K562 (cell line): ENCODE measurements around the gene AMZ1.

Source experiments
- CHD1 ChIP-seq: fragments of 200-600 bp; sonication (generic); IDR thresholded peaks from one replicate; pipeline ENCODE4 v1.6.1; 2012; ENCODE audit warnings: mild to moderate bottlenecking, moderate library complexity, low read length, inconsistent platforms
- CREM ChIP-seq: IDR thresholded peaks from 2 replicates; pipeline ENCODE4 v1.6.1; 2014; ENCODE audit warnings: antibody characterized with exemption, low read depth
- FOS ChIP-seq: IDR thresholded peaks from 3 replicates; pipeline ENCODE4 v1.6.1; 2011; ENCODE audit not compliant: insufficient read length; ENCODE audit errors: extremely low read depth
- FOXA1 ChIP-seq: fragments of 450-650 bp; IDR thresholded peaks from 2 replicates; pipeline ENCODE4 v1.6.1; 2016; ENCODE audit warnings: mild to moderate bottlenecking, borderline replicate concordance
- MXD1 ChIP-seq: fragments of 250-450 bp; sonication (Bioruptor Pico); IDR thresholded peaks from 2 replicates; pipeline ENCODE4 v1.8.0; 2021; ENCODE audit warnings: borderline replicate concordance, mild to moderate bottlenecking, moderate library complexity; ENCODE audit not compliant: poor library complexity, severe bottlenecking
- PCBP1 ChIP-seq: fragments of 200-400 bp; formaldehyde crosslinking; IDR thresholded peaks from 2 replicates; pipeline ENCODE4 v1.6.1; 2018; ENCODE audit warnings: mild to moderate bottlenecking, low read depth, low read length; ENCODE audit not compliant: poor library complexity, severe bottlenecking
- PHF8 ChIP-seq: fragments of 200-600 bp; sonication (generic); IDR thresholded peaks from 2 replicates; pipeline ENCODE4 v1.6.1; 2012; ENCODE audit warnings: mixed run types, mild to moderate bottlenecking, inconsistent platforms, low read length, moderate library complexity, borderline replicate concordance
- POLR2A ChIP-seq: fragments of 450-650 bp; conservative IDR thresholded peaks from 2 replicates; pipeline ENCODE4 v1.6.1; 2016
- ZBTB1 ChIP-seq: sonication (generic); formaldehyde crosslinking; IDR thresholded peaks from 2 replicates; pipeline ENCODE4 v1.8.1; 2023; ENCODE audit warnings: missing genetic modification reagents, low read depth, mild to moderate bottlenecking, borderline replicate concordance

- TF ChIP-seq PCBP1 (no peak), MXD1 (no peak), CREM (no peak), PHF8 (no peak), FOXA1 (no peak), CHD1 (no peak), FOS (no peak), POLR2A (no peak), ZBTB1 (no peak)
These were observed 20.2 kb upstream of the AMZ1 start for GRCh38 chr7:2667843-2668242.
